K562 (cell line): ENCODE data around the gene NFATC1.

ENCODE experiments used
- TCF3 ChIP-seq: sonication (generic); formaldehyde crosslinking; IDR thresholded peaks from 2 replicates; pipeline ENCODE4 v1.4.0; 2020; ENCODE audit warnings: mild to moderate bottlenecking, missing genetic modification reagents
- ZNF512 ChIP-seq: IDR thresholded peaks from 2 replicates; pipeline ENCODE4 v1.6.1; 2016; ENCODE audit warnings: missing genetic modification characterization, missing compliant biosample characterization

- TF ChIP-seq TCF3 (CRISPR knock-in tag), result no peak
- TF ChIP-seq ZNF512, result no peak
These were observed 136.2 kb downstream of the NFATC1 start for GRCh38 chr18:79531926-79532312.
